22Rv1 (cell line): ENCODE data around the gene MAGI2.

Experiments used
- CTCF ChIP-seq: fragments of 450-650 bp; IDR thresholded peaks from 2 replicates; pipeline ENCODE4 v1.5.1; 2017; ENCODE audit warnings: mild to moderate bottlenecking
- ZFX ChIP-seq: fragments of 450-650 bp; IDR thresholded peaks from 2 replicates; pipeline ENCODE4 v1.6.1; 2017; ENCODE audit warnings: antibody characterized with exemption, borderline replicate concordance

DNA sequence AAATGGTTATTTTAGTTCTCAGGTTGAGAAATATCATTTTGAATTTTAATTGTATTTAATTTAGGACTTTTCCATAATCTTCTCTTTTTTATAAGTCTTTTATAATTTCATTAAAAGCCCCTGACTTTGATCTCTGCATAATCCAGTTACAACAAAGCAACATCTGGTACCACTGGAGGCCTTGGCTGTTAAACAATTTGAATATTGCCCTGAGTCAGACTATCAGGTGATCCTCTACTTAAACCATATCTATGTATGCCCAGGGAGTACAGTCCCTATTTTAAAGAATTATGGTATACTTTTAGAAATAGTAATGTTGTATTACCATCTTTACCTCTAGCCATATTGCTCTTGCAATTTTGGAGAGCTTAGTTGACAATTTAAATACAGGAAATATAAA is 119.1 kb downstream of the MAGI2 start:
- TF ChIP-seq CTCF: no peak
- TF ChIP-seq ZFX: no peak
